ENCODE data around the gene MRPS6. TPM values are rescaled to one million over a fixed set of nuclear protein-coding genes. Genes with fewer than 3 reads are reported as not detected.

Gene MRPS6
- total and polyA plus RNA-seq, 2 of the 13 experiments (the other 11 are each of a cell fraction or from before 2014, with no cell fraction given): 14.2 to 26.9 TPM

GRCh38 chr21:34073032-34073748 is at the start of gene MRPS6, which contains the start of gene SLC5A3 (continued):
- TF ChIP-seq KIAA2018 (CRISPR knock-in tag; IDR thresholded peaks at IDR 0.05; ENCODE audit: borderline replicate concordance) (no peak), CBX2 (IDR thresholded peaks at IDR 0.05; ENCODE audit: low read depth, low read length) (no peak), CBX2 (CRISPR knock-in tag; IDR thresholded peaks at IDR 0.05; ENCODE audit: low read depth) (no peak), ZFP37 (CRISPR knock-in tag; IDR thresholded peaks at IDR 0.05; ENCODE audit: borderline replicate concordance) (no peak), ZFP41 (CRISPR knock-in tag; IDR thresholded peaks at IDR 0.05; ENCODE audit: borderline replicate concordance) (no peak), ZNF503 (CRISPR knock-in tag; IDR thresholded peaks at IDR 0.05) (no peak), ZNF335 (CRISPR knock-in tag; IDR thresholded peaks at IDR 0.05) (no peak), ZNF431 (CRISPR knock-in tag; IDR thresholded peaks at IDR 0.05; ENCODE audit: borderline replicate concordance, low read depth) (no peak), PHF8 (CRISPR knock-in tag; IDR thresholded peaks at IDR 0.05) (peak; percentile 87), NAIF1 (CRISPR knock-in tag; IDR thresholded peaks at IDR 0.05; ENCODE audit: borderline replicate concordance) (no peak)
- TF ChIP-seq, protein P1, sequence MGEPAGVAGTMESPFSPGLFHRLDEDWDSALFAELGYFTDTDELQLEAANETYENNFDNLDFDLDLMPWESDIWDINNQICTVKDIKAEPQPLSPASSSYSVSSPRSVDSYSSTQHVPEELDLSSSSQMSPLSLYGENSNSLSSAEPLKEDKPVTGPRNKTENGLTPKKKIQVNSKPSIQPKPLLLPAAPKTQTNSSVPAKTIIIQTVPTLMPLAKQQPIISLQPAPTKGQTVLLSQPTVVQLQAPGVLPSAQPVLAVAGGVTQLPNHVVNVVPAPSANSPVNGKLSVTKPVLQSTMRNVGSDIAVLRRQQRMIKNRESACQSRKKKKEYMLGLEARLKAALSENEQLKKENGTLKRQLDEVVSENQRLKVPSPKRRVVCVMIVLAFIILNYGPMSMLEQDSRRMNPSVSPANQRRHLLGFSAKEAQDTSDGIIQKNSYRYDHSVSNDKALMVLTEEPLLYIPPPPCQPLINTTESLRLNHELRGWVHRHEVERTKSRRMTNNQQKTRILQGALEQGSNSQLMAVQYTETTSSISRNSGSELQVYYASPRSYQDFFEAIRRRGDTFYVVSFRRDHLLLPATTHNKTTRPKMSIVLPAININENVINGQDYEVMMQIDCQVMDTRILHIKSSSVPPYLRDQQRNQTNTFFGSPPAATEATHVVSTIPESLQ (CRISPR knock-in tag; conservative IDR thresholded peaks at IDR 0.05): no peak
- TF ChIP-seq, protein P2, sequence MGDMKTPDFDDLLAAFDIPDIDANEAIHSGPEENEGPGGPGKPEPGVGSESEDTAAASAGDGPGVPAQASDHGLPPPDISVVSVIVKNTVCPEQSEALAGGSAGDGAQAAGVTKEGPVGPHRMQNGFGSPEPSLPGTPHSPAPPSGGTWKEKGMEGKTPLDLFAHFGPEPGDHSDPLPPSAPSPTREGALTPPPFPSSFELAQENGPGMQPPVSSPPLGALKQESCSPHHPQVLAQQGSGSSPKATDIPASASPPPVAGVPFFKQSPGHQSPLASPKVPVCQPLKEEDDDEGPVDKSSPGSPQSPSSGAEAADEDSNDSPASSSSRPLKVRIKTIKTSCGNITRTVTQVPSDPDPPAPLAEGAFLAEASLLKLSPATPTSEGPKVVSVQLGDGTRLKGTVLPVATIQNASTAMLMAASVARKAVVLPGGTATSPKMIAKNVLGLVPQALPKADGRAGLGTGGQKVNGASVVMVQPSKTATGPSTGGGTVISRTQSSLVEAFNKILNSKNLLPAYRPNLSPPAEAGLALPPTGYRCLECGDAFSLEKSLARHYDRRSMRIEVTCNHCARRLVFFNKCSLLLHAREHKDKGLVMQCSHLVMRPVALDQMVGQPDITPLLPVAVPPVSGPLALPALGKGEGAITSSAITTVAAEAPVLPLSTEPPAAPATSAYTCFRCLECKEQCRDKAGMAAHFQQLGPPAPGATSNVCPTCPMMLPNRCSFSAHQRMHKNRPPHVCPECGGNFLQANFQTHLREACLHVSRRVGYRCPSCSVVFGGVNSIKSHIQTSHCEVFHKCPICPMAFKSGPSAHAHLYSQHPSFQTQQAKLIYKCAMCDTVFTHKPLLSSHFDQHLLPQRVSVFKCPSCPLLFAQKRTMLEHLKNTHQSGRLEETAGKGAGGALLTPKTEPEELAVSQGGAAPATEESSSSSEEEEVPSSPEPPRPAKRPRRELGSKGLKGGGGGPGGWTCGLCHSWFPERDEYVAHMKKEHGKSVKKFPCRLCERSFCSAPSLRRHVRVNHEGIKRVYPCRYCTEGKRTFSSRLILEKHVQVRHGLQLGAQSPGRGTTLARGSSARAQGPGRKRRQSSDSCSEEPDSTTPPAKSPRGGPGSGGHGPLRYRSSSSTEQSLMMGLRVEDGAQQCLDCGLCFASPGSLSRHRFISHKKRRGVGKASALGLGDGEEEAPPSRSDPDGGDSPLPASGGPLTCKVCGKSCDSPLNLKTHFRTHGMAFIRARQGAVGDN (CRISPR knock-in tag; IDR thresholded peaks at IDR 0.05): peak; percentile 82

Measured in HepG2 (cell line).